GM21528 (cell line): Measurements from ENCODE around the gene APOL2.
"Not testable (repeated sequence)": the region's sequence is repeated elsewhere in the genome, so short reads cannot be mapped to it uniquely, and the experiment has no call there.

Source experiments
- ATAC-seq: cut with Tn5 transposase; IDR thresholded peaks from one replicate; pipeline ENCODE4 v1.9.1; 2021; ENCODE audit warnings: mild to moderate bottlenecking, moderate library complexity; ENCODE audit not compliant: unreplicated experiment, low FRiP score

Gene APOL2

GRCh38 chr22:36202906-36203305, 36.4 kb downstream of the APOL2 start:
- ATAC-seq, result not testable (repeated sequence)

DNA sequence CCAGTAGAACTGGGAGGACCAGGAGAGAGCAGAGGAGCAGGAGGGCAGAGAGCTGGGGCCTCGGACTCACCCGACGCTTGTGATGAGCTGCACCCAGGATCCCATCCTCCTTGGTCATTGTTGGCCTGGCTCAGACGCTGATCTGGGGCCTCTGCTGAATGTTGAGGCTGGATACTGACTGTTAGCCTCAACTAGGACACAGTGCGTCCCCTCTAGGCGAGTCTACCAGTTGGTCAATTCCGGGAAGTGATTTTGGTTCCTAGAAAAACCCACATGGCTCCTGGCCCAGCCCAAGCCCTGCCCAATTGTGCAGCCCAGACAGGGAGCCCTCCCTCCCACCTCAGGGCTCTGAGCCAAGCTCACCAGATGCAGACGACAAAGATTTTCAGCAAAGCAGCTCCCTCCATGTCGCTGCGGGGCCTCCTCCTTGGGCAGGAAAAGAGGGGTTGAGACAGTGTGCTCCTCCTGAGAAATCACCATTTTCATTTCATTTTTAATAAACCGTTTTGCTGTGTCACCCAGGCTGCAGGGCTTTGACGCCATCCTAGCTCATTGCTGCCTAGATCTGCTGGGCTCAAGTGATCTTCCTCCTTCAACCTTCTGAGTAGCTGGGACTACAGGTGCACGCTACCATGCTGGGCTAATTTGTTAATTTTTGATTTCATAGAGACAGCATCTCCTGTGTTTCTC, 37.6 kb downstream of the APOL2 start, which contains the start of gene APOL4:
Gene APOL4, minus strand, starts transcription at position 180 of the 690 bp plus-strand sequence. Its CDS starts 75 bp downstream, at position 105.
- no peak for ATAC-seq

GRCh38 chr22:36201025-36201424, 38.3 kb downstream of the APOL2 start:
- not testable (repeated sequence) for ATAC-seq

DNA sequence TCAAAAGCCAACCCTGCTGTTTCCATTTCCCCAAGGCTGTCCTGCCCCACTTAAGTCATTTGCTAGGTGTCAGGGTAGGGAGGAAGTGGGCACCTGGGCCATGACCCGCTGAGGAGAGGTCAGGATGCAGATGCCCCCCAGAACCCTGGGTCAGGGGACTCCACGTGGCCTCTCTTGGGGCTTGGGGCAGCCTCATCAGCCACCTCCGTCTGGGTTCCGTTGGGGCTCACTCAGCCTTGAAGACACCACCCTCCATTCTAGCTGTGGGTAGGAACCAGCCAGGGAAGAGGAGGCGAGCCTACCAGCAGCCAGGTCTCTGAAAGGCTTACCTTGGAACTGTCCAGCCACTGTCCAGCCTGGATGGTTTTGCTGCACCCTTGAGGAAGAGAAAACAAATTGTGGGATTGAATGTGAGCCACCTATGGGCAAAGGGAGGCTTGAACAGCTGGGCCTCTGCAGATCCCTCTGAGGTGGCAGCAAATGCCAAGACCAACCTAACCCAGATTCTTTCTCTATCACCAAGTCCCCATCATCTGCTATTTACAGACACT, 40.3 kb downstream of the APOL2 start:
- no peak for ATAC-seq

- no peak for ATAC-seq
Observed at GRCh38 chr22:36198536-36198935, 40.8 kb downstream of the APOL2 start.

DNA sequence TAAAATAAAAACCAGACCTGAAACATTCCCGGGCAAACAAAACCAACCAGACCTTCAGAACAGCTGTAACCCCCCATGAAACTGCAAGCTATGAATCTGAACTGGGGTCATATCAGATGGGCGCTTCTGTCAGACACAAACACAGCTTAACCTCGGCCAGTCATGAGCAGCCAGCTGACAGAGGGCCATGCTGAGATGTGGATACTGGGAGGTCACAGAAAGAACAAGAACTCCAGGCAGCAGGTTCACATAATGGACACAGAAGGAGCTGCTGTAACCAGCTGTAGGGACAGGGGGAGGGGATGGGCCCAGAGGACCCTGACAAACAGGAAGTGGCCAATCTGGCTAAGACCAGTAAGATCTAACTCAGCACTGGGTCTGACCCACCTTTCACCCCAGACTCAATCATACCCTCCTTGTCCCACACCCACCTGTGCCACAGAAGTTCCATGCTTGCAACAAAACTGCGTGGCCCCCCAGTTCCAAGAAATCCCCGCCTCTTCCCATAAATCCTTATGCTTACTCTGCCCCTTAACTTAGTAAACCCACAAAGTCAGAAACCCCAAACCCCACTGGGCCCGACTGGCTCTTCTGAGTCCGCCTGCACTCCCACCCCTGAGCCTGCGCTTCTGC, 41.7 kb downstream of the APOL2 start:
- no peak for ATAC-seq

DNA sequence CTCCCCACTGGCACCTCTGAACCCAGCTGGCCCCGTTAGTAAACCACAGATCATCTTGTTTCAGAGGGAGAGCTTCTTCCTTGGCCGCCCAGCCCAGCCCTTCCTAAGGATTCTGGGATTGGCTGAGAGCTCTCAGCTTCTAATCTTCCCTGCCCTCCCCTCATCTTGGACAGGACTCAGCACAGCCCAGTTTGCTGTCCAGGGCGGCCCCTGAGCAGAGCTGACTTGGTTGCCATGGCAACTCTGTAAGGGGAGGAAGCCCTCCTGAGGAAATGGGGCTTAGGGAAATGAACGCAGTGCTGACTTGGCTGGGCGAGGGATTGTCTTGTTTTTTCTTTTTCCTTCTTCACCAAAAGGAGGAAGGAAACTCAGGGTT, 42.3 kb downstream of the APOL2 start:
- ATAC-seq, result no peak

DNA sequence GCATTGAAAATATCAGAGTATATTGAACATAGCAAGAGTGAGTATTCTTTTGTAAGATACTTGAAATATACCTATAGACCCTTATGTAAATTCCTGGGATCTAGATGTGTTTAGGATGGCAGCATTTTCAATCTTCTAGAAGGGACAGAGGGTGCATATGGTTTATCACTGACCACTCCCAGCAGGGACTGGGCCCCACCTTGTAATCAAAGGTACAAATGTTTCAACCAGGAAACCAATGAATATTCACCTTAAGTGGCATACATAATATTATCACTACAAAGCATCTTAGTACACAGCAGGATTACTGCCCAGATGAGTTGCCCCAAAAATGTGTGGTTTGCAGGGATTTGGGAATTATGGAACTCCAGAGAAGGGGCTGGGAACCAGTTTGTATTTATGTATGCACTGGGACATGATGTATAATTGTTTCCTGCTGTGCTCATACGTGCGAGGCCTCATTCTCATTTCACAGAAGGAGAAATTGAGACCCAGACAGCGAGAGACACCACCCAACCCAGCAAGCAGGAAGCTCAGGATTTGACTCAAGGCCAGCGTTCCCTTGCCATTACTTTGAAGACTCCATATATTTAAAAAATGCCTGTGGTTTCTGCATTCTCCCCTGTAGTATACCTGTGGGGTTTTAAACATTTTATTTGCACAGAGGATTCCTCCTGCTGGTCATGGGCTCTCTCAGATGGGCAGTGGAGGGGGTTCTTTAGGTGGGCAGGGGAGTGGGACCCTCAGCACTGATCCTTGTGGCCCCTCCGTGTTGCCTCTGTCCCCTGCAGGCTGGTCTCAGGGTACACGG, 42.9 kb downstream of the APOL2 start:
- no peak for ATAC-seq

GRCh38 chr22:36194971-36195370, 44.4 kb downstream of the APOL2 start:
- no peak for ATAC-seq

DNA sequence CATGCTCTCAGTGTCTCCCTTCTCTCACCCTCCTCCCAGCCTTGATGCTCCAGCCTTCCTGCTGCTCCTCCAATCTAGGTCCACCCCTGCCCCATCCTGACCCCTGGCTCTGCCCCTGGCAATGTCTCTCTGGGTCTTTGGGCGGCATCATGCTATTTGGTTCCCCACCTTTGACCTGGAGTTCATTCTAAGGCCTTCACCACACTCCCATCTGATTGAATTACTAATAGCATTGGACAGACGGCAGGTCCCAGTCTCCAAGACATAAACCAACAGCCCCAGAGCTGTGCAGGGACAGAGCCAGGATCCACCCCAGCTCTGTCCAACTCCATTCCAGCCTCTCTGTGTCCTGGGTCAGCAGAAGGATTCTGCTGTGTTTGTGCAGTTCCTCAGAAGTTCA, 44.9 kb downstream of the APOL2 start:
- no peak for ATAC-seq

DNA sequence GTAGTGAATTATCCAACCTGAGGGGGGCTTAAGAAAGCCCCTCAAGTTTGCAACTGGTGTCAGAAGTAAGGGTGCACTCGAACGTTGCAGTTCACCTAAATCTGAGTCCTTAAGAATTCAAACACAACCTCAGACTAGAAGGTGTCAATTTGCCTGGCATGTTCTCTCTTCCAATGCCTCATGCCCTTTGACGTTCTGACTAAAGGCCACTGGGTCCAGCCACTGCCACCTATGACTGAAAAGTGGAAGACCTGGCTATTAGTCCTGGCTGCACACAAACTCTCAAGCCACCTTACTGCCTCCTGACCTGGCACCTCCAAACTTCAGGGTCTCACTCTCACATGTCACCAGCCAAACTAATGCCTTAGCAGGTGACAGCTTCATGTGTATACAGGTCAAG, 45.8 kb downstream of the APOL2 start:
- no peak for ATAC-seq

DNA sequence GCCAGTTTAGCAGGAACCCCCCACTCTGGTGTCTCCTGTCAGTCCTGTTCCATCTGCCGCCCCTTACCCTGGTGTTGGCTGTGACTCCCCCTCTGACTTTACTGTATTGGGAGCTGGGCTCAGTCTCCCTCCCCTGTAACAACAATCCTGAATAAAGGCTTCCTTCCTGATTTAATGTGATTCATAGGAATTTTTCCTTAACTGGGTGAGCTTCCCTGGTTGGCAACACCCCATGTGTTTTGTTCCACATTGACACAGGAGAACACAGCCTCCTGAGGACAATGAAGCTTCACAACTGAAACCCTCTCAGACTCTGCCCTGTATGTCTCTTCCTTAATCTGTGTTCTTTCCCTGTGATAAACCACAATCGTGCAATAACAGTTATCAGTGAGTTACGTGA, 46.2 kb downstream of the APOL2 start:
- ATAC-seq, result no peak

- ATAC-seq, result no peak
Observed at GRCh38 chr22:36192542-36192941, 46.8 kb downstream of the APOL2 start.

- no peak for ATAC-seq
Observed at GRCh38 chr22:36191106-36191836, 48.1 kb downstream of the APOL2 start.

- ATAC-seq, result not testable (repeated sequence)
Observed at GRCh38 chr22:36187862-36188261, 51.5 kb downstream of the APOL2 start.

GRCh38 chr22:36185828-36186624, 53.3 kb downstream of the APOL2 start:
- ATAC-seq, result no peak

GRCh38 chr22:36184433-36185025, 54.8 kb downstream of the APOL2 start:
- ATAC-seq, result no peak

GRCh38 chr22:36183446-36183845, 55.9 kb downstream of the APOL2 start:
- no peak for ATAC-seq

DNA sequence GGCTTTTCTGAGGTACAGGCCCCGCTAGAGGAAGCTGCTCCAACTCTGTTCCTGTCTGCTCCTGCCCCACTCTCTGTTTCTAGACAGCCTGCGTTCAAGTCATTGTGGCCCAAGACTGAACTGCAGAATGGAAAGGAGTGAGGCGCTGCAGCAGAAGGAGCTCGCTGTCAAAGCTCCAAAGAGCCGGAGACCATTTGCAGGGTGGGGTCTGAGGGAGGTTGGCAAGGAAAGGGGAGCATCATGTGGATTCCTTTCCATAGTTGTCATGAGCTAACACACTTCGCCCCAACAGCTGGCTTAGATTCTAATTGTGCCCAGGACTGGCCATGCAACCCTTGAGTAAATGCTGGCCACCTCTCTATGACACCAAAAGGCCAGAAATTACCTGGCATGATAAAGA, 56.5 kb downstream of the APOL2 start:
- no peak for ATAC-seq
